Tibial nerve (tissue), 4 donors: ENCODE results near the gene PAPPA2. TPM values are rescaled to one million over a fixed set of nuclear protein-coding genes. Genes with fewer than 3 reads are reported as not detected.

ENCODE experiments used
- DNase-seq, 2 donors: peaks; one replicate each; pipeline ENCODE4 v3.0.0-alpha.2; 2019; ENCODE audit warnings: low spot score in 2 of 2
- H3K27ac ChIP-seq, 4 donors: fragments of 200-600 bp; sonication (generic) in 3 of 4; one replicate each; pipeline ENCODE4 v1.5.1; 2017 to 2019; ENCODE audit warnings: mild to moderate bottlenecking in 1 of 4
- H3K27me3 ChIP-seq, 2 donors: fragments of 200-600 bp; sonication (generic) in 1 of 2; one replicate each; pipeline versions ENCODE4 v1.5.1 to v1.6.0; 2017 to 2019
- H3K36me3 ChIP-seq, 3 donors: fragments of 200-600 bp; sonication (generic); one replicate each; pipeline ENCODE4 v1.5.1; 2018 to 2019
- H3K4me1 ChIP-seq, 4 donors: fragments of 200-600 bp; sonication (generic) in 3 of 4; one replicate each; pipeline ENCODE4 v1.5.1; 2017 to 2019
- H3K4me3 ChIP-seq, 4 donors: fragments of 200-600 bp; sonication (generic) in 3 of 4; one replicate each; pipeline ENCODE4 v1.5.1; 2017 to 2019; ENCODE audit warnings: mild to moderate bottlenecking in 1 of 4, moderate library complexity in 1 of 4
- H3K9me3 ChIP-seq, 4 donors: fragments of 200-600 bp; sonication (generic) in 3 of 4; one replicate each; pipeline ENCODE4 v1.5.1; 2017 to 2019
- CTCF ChIP-seq, 5 experiments: fragments of 200-600 bp in 3 of 5; fragments of 450-650 bp in 2 of 5; sonication (generic) in 3 of 5; IDR thresholded peaks; one replicate each; pipeline ENCODE4 v1.5.1; 2016 to 2019; ENCODE audit warnings: antibody characterized with exemption in 5 of 5, mild to moderate bottlenecking in 3 of 5, moderate library complexity in 2 of 5
- EP300 ChIP-seq, 2 donors: sonication (generic); formaldehyde crosslinking; IDR thresholded peaks; one replicate each; pipeline ENCODE4 v1.6.1; 2017; ENCODE audit warnings: antibody characterized with exemption in 2 of 2, mild to moderate bottlenecking in 1 of 2
- POLR2A ChIP-seq, 2 donors: fragments of 450-650 bp; IDR thresholded peaks; one replicate each; pipeline ENCODE4 v1.6.1; 2017; ENCODE audit warnings: antibody characterized with exemption in 2 of 2, mild to moderate bottlenecking in 2 of 2, moderate library complexity in 2 of 2
- WGBS, 2 donors: methylation state at CpG; one replicate each; pipeline ENCODE4 v1.1.5; 2018; 5-methylcytosine and 5-hydroxymethylcytosine counted together
- total RNA-seq, 4 donors: library from RNA; depleted of rRNA; stranded (reverse); fragments of >200 nt; gene quantifications; one replicate each; pipeline ENCODE4 v1.1.0, GENCODE V29; 2016

Gene PAPPA2
- total RNA-seq, 4 donors from 2014 or later, result 0.20 to 0.90 (median 0.21) TPM

GRCh38 chr1:176879784-176880620 lies 417.0 kb downstream of the PAPPA2 start:
- Histone ChIP-seq H3K27me3 (no peaks in the 10 kb centered on the region), H3K36me3 (no peaks in the 10 kb centered on the region), H3K4me1 (no peaks in the 10 kb centered on the region), H3K4me3 (no peak overlapping the region), H3K9me3 (no peaks in the 10 kb centered on the region), H3K27ac (no peak overlapping the region)
- TF ChIP-seq POLR2A (IDR thresholded peaks at IDR 0.05) (no peak), EP300 (IDR thresholded peaks at IDR 0.05) (no peak), CTCF (IDR thresholded peaks at IDR 0.05) (no peak)
- WGBS, 2 donors, result 92 to 96% methylated on average over 13 of the region's 13 CpGs
- DNase-seq, result no peak

GRCh38 chr1:176880955-176881595 lies 418.1 kb downstream of the PAPPA2 start:
- H3K4me1 ChIP-seq, result no peaks in the 10 kb centered on the region
- H3K27ac ChIP-seq, result no peak overlapping the region
- 13 to 15% methylated on average over 9 of the region's 9 CpGs for WGBS, 2 donors
- H3K9me3 ChIP-seq, result no peaks in the 10 kb centered on the region
- DNase-seq, result peak; percentile 38 to 68
- TF ChIP-seq CTCF (IDR thresholded peaks at IDR 0.05), result peak; percentile 51 to 84 (median 73)
- TF ChIP-seq EP300 (IDR thresholded peaks at IDR 0.05), result no peak
- H3K27me3 ChIP-seq, result no peaks in the 10 kb centered on the region
- H3K36me3 ChIP-seq, result no peaks in the 10 kb centered on the region
- H3K4me3 ChIP-seq, result no peak overlapping the region

GRCh38 chr1:176884286-176884685 lies 421.3 kb downstream of the PAPPA2 start:
- Histone ChIP-seq H3K4me3 (no peak overlapping the region), H3K4me1 (no peaks in the 10 kb centered on the region), H3K27me3 (no peaks in the 10 kb centered on the region), H3K9me3 (no peaks in the 10 kb centered on the region), H3K36me3 (no peaks in the 10 kb centered on the region), H3K27ac (no peak overlapping the region)
- no peak for TF ChIP-seq POLR2A (IDR thresholded peaks at IDR 0.05)
- TF ChIP-seq EP300 (IDR thresholded peaks at IDR 0.05), result no peak
- no peak for TF ChIP-seq CTCF (IDR thresholded peaks at IDR 0.05)
- DNase-seq, result no peak
- 75 to 83% methylated on average over 4 of the region's 4 CpGs for WGBS, 2 donors

- TF ChIP-seq CTCF (IDR thresholded peaks at IDR 0.05) (no peak), EP300 (IDR thresholded peaks at IDR 0.05) (no peak)
- Histone ChIP-seq H3K4me1 (no peaks in the 10 kb centered on the region), H3K9me3 (no peaks in the 10 kb centered on the region), H3K36me3 (no peaks in the 10 kb centered on the region), H3K4me3 (no peak overlapping the region), H3K27me3 (no peaks in the 10 kb centered on the region), H3K27ac (no peak overlapping the region)
- WGBS, 2 donors, result 50 to 52% methylated on average over 1 of the region's 1 CpG
- no peak for DNase-seq
Measured at GRCh38 chr1:176884911-176885310, 421.9 kb downstream of the PAPPA2 start.

- 70 to 86% methylated on average over 3 of the region's 3 CpGs for WGBS, 2 donors
- Histone ChIP-seq H3K27ac (no peak overlapping the region), H3K36me3 (no peaks in the 10 kb centered on the region), H3K4me1 (no peaks in the 10 kb centered on the region), H3K4me3 (no peak overlapping the region), H3K27me3 (no peaks in the 10 kb centered on the region), H3K9me3 (no peaks in the 10 kb centered on the region)
- DNase-seq, result no peak
- TF ChIP-seq EP300 (IDR thresholded peaks at IDR 0.05) (no peak), CTCF (IDR thresholded peaks at IDR 0.05) (no peak)
Measured at GRCh38 chr1:176885341-176885740, 422.4 kb downstream of the PAPPA2 start.
